H1 (cell line): Measurements from ENCODE around the gene ARF3. TPM values are rescaled to one million over a fixed set of nuclear protein-coding genes. Genes with fewer than 3 reads are reported as not detected.

Experiments
- CHD1 ChIP-seq: IDR thresholded peaks from 2 replicates; pipeline ENCODE4 v1.6.1; 2012; ENCODE audit warnings: low read depth, low read length, improper control_type of control experiment
- EP300 ChIP-seq, 2 experiments: IDR thresholded peaks; 1 replicate in 1 of 2; 2 replicates in 1 of 2; pipeline ENCODE4 v1.6.1; 2011 to 2012; ENCODE audit warnings: low read depth in 2 of 2, low read length in 2 of 2, mild to moderate bottlenecking in 2 of 2, borderline replicate concordance in 1 of 2, inconsistent platforms in 1 of 2, moderate library complexity in 1 of 2
- POLR2AphosphoS5 ChIP-seq: IDR thresholded peaks from 2 replicates; pipeline ENCODE4 v1.6.1; 2011; ENCODE audit warnings: low read depth, low read length
- RBBP5 ChIP-seq: IDR thresholded peaks from 2 replicates; pipeline ENCODE4 v1.7.1; 2012; ENCODE audit warnings: low read depth, mild to moderate bottlenecking, inconsistent platforms, low read length, moderate library complexity, borderline replicate concordance
- RNF2 ChIP-seq: fragments of 200-900, 300-1000 bp; sonication (generic); IDR thresholded peaks from 2 replicates; pipeline ENCODE4 v1.7.1; 2016; ENCODE audit warnings: borderline replicate concordance, low read depth, mild to moderate bottlenecking, antibody characterized with exemption, low read length; ENCODE audit not compliant: poor library complexity, severe bottlenecking; ENCODE audit errors: missing control alignments
- TCF12 ChIP-seq: IDR thresholded peaks from 2 replicates; pipeline ENCODE4 v1.6.1; 2011; ENCODE audit warnings: low read depth, mild to moderate bottlenecking, low read length
- polyA plus RNA-seq, 7 experiments: library from polyadenylated mRNA; depleted of rRNA in 3 of 7; stranded (reverse) in 5 of 7; unstranded in 2 of 7; fragments of >200 nt in 5 of 7; fragments of 200-250 nt in 2 of 7; gene quantifications; 1 replicate in 5 of 7; 2 replicates in 1 of 7; 4 replicates in 1 of 7; pipeline versions ENCODE4 v1.2.1 to v1.2.3, GENCODE V29; 2011 to 2013; ENCODE audit warnings: missing spikeins in 2 of 7, mixed read lengths in 2 of 7
- total RNA-seq: library from RNA; stranded (reverse); fragmentation: NEBNext Ultra II Directional; extraction: Animal tissue kit (Norgen Biotek cat#: 25700); gene quantifications from 2 replicates; pipeline ENCODE4 v1.2.1, GENCODE V29; 2021
- TF ChIP-seq, protein P1 (sequence below): fragments of 300-600 bp; sonication (generic); IDR thresholded peaks from 2 replicates; pipeline ENCODE4 v1.7.1; 2012; ENCODE audit warnings: low read length, moderate library complexity, mild to moderate bottlenecking, inconsistent platforms; ENCODE audit not compliant: insufficient replicate concordance

The ARF3 gene
- total and polyA plus RNA-seq, 2 of the 8 experiments (the other 6 are each of a cell fraction or from before 2014, with no cell fraction given), result 231 to 250 TPM

DNA sequence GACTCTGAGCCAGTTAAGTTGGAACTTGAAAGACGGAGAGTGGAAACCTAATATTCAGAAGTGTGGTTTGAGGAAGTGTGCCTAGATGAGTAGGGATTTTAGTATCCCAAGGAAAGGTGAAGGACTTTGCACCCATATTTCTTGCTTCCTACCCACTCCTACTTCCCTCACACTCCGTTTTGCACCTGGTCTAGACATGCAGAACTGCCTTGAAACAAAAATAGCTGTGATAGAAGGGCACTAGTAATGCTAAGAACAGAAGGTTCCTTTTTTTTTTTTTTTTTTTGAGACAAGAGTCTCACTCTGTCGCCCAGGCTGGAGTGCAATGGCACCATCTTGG lies 732 bp upstream of the ARF3 start (continued):
- TF ChIP-seq, protein P1, sequence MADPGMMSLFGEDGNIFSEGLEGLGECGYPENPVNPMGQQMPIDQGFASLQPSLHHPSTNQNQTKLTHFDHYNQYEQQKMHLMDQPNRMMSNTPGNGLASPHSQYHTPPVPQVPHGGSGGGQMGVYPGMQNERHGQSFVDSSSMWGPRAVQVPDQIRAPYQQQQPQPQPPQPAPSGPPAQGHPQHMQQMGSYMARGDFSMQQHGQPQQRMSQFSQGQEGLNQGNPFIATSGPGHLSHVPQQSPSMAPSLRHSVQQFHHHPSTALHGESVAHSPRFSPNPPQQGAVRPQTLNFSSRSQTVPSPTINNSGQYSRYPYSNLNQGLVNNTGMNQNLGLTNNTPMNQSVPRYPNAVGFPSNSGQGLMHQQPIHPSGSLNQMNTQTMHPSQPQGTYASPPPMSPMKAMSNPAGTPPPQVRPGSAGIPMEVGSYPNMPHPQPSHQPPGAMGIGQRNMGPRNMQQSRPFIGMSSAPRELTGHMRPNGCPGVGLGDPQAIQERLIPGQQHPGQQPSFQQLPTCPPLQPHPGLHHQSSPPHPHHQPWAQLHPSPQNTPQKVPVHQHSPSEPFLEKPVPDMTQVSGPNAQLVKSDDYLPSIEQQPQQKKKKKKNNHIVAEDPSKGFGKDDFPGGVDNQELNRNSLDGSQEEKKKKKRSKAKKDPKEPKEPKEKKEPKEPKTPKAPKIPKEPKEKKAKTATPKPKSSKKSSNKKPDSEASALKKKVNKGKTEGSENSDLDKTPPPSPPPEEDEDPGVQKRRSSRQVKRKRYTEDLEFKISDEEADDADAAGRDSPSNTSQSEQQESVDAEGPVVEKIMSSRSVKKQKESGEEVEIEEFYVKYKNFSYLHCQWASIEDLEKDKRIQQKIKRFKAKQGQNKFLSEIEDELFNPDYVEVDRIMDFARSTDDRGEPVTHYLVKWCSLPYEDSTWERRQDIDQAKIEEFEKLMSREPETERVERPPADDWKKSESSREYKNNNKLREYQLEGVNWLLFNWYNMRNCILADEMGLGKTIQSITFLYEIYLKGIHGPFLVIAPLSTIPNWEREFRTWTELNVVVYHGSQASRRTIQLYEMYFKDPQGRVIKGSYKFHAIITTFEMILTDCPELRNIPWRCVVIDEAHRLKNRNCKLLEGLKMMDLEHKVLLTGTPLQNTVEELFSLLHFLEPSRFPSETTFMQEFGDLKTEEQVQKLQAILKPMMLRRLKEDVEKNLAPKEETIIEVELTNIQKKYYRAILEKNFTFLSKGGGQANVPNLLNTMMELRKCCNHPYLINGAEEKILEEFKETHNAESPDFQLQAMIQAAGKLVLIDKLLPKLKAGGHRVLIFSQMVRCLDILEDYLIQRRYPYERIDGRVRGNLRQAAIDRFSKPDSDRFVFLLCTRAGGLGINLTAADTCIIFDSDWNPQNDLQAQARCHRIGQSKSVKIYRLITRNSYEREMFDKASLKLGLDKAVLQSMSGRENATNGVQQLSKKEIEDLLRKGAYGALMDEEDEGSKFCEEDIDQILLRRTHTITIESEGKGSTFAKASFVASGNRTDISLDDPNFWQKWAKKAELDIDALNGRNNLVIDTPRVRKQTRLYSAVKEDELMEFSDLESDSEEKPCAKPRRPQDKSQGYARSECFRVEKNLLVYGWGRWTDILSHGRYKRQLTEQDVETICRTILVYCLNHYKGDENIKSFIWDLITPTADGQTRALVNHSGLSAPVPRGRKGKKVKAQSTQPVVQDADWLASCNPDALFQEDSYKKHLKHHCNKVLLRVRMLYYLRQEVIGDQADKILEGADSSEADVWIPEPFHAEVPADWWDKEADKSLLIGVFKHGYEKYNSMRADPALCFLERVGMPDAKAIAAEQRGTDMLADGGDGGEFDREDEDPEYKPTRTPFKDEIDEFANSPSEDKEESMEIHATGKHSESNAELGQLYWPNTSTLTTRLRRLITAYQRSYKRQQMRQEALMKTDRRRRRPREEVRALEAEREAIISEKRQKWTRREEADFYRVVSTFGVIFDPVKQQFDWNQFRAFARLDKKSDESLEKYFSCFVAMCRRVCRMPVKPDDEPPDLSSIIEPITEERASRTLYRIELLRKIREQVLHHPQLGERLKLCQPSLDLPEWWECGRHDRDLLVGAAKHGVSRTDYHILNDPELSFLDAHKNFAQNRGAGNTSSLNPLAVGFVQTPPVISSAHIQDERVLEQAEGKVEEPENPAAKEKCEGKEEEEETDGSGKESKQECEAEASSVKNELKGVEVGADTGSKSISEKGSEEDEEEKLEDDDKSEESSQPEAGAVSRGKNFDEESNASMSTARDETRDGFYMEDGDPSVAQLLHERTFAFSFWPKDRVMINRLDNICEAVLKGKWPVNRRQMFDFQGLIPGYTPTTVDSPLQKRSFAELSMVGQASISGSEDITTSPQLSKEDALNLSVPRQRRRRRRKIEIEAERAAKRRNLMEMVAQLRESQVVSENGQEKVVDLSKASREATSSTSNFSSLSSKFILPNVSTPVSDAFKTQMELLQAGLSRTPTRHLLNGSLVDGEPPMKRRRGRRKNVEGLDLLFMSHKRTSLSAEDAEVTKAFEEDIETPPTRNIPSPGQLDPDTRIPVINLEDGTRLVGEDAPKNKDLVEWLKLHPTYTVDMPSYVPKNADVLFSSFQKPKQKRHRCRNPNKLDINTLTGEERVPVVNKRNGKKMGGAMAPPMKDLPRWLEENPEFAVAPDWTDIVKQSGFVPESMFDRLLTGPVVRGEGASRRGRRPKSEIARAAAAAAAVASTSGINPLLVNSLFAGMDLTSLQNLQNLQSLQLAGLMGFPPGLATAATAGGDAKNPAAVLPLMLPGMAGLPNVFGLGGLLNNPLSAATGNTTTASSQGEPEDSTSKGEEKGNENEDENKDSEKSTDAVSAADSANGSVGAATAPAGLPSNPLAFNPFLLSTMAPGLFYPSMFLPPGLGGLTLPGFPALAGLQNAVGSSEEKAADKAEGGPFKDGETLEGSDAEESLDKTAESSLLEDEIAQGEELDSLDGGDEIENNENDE, result no peak
- TF ChIP-seq POLR2AphosphoS5 (no peak), TCF12 (no peak), EP300 (IDR thresholded peaks at IDR 0.05; ENCODE audit: borderline replicate concordance in 1 of 2, low read depth in 2 of 2, low read length in 2 of 2) (no peak), RNF2 (no peak), CHD1 (no peak), RBBP5 (no peak)
